ENCODE data around the gene USP48.

USP48 gene

GRCh38 chr1:21736876-21737275, 46.1 kb downstream of the USP48 start:
- DNase-seq, result no peak

GRCh38 chr1:21736011-21736410, 46.9 kb downstream of the USP48 start:
- no peak for DNase-seq

GRCh38 chr1:21734526-21734925, 48.4 kb downstream of the USP48 start:
- DNase-seq, result no peak

- no peak for DNase-seq
Observed at GRCh38 chr1:21732664-21733063, 50.3 kb downstream of the USP48 start.

GRCh38 chr1:21725748-21726392, 57.1 kb downstream of the USP48 start:
- no peak for DNase-seq

- DNase-seq, result no peak
Observed at GRCh38 chr1:21724570-21724969, 58.4 kb downstream of the USP48 start.

GRCh38 chr1:21724098-21724497, 58.9 kb downstream of the USP48 start:
- no peak for DNase-seq

GRCh38 chr1:21721295-21721985, 61.5 kb downstream of the USP48 start:
- no peak for DNase-seq

- no peak for DNase-seq
Observed at GRCh38 chr1:21716169-21716568, 66.8 kb downstream of the USP48 start.

GRCh38 chr1:21707891-21708290, 75.1 kb downstream of the USP48 start:
- DNase-seq, result no peak

GRCh38 chr1:21707086-21707840, 75.7 kb downstream of the USP48 start:
- DNase-seq, result no peak

GRCh38 chr1:21706151-21706835, 76.7 kb downstream of the USP48 start:
- DNase-seq, result no peak

GRCh38 chr1:21705303-21705980, 77.5 kb downstream of the USP48 start:
- DNase-seq, result no peak

GRCh38 chr1:21704145-21704544, 78.8 kb downstream of the USP48 start:
- DNase-seq, result no peak

GRCh38 chr1:21703318-21703963, 79.5 kb downstream of the USP48 start:
- no peak for DNase-seq

- DNase-seq, result no peak
Observed at GRCh38 chr1:21702780-21703179, 80.2 kb downstream of the USP48 start.

GRCh38 chr1:21701401-21701800, 81.5 kb downstream of the USP48 start:
- no peak for DNase-seq

GRCh38 chr1:21700094-21700493, 82.9 kb downstream of the USP48 start:
- no peak for DNase-seq

GRCh38 chr1:21696931-21697330, 86.0 kb downstream of the USP48 start:
- no peak for DNase-seq

- no peak for DNase-seq
Observed at GRCh38 chr1:21693732-21694131, 89.2 kb downstream of the USP48 start.

GRCh38 chr1:21691739-21692138, 91.2 kb downstream of the USP48 start:
- DNase-seq, result no peak

GRCh38 chr1:21689661-21690372, 93.1 kb downstream of the USP48 start:
- DNase-seq, result no peak
